HG03066 (cell line): Measurements from ENCODE around the gene SYT8.
A peak's percentile ranks its signal among the peaks of the same experiment; 100 is the strongest.
"Not testable (repeated sequence)": the region's sequence is repeated elsewhere in the genome, so short reads cannot be mapped to it uniquely, and the experiment has no call there.

Source experiments
- ATAC-seq: cut with Tn5 transposase; IDR thresholded peaks from one replicate; pipeline ENCODE4 v1.9.1; 2021; ENCODE audit warnings: low read depth; ENCODE audit not compliant: unreplicated experiment

The SYT8 gene

GRCh38 chr11:1881442-1882264 lies 46.9 kb downstream of the SYT8 start:
- no peak for ATAC-seq

GRCh38 chr11:1882265-1883238 lies 47.8 kb downstream of the SYT8 start:
- ATAC-seq, result peak; percentile 68

DNA sequence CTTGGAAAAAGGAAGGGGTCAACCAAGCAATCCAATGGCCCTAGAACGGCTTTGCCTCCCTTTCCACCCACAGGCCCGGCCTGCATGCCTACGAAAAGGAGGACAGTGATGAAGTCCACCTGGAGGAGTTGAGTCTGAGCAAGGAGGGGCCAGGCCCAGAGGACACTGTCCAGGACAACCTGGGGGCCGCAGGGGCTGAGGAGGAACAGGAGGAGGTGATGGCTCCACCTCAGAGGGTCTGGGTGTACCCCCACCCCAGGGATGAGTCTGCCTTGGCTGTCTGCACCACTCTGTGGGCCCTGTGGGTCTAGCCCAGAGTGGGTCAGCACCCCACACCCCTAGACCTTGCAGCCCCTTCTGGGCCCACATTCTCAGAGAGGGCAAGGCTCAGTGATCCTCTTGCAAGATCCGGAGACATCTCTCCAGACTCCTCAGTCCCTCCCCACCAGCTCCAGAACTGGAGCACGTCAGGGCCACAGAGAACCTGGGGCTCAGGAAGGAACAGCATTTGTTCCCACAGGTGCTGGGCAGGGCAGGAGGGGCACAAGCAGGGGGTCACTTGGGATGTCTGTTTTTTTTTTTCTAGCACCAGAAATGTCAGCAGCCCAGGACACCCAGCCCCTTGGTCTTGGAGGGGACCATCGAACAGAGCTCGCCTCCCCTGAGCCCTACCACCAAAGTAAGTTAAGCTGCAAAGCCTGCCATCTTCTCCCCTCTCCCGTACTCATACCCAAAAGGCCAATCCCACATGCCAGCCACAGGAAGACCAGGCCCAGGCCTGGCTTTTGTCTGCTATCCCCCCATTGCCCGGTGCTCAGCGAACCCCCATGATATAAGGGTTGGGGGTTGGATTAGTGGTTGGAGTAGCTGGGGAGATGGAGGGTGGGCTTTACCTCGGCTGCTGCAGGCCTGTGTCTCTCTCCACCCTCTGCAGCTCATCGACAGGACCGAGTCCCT lies 48.8 kb downstream of the SYT8 start:
- ATAC-seq, result no peak

DNA sequence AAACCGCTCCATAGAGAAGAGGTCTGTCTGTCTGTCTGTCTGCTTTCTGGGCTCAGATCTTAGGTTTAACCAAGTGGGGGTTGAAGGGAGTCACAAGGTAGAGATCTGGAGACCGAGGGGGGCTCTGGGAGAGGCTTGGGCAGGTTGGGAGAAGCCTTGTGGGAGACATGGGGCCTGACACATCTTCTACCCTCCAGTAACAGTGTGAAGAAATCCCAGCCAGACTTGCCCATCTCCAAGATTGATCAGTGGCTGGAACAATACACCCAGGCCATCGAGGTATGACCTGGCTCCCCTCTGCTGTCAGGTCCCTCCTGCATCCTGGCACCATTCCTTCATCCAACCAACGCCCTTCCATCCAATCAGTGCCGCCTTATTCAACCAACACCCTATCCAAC lies 49.5 kb downstream of the SYT8 start:
- ATAC-seq, result no peak

GRCh38 chr11:1886551-1886950 lies 51.8 kb downstream of the SYT8 start:
- ATAC-seq, result not testable (repeated sequence)
